Loucy (cell line): ENCODE data around the gene SLX4IP.

Source experiments
- EZH2phosphoT487 ChIP-seq: fragments of 200-600 bp; IDR thresholded peaks from 2 replicates; pipeline ENCODE4 v1.6.1; 2018; ENCODE audit warnings: antibody characterized with exemption, mild to moderate bottlenecking, moderate library complexity, borderline replicate concordance
- TF ChIP-seq, protein P1 (sequence below): fragments of 200-600 bp; sonication (generic); conservative IDR thresholded peaks from 2 replicates; pipeline ENCODE4 v1.5.1; 2014; ENCODE audit warnings: mild to moderate bottlenecking, antibody characterized with exemption, low read length

DNA sequence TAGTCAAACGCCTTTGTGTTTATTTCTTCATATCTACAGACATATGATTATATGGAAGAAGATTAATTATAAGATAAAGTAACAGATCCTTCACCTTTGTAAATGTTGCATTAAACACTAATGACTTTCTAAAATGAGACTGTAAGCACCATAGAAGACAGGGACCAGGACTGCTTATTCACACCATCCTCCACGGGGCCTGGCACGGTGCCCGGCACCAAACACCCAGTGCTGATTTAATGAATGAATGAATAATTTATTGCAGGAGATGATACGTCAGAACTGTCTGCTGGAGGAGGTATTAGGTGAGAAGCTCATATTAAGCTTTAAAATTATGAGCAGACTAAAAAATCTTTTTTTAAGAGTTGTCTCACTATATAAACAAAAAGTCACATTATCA, 88.3 kb downstream of the SLX4IP start:
- TF ChIP-seq, protein P1, sequence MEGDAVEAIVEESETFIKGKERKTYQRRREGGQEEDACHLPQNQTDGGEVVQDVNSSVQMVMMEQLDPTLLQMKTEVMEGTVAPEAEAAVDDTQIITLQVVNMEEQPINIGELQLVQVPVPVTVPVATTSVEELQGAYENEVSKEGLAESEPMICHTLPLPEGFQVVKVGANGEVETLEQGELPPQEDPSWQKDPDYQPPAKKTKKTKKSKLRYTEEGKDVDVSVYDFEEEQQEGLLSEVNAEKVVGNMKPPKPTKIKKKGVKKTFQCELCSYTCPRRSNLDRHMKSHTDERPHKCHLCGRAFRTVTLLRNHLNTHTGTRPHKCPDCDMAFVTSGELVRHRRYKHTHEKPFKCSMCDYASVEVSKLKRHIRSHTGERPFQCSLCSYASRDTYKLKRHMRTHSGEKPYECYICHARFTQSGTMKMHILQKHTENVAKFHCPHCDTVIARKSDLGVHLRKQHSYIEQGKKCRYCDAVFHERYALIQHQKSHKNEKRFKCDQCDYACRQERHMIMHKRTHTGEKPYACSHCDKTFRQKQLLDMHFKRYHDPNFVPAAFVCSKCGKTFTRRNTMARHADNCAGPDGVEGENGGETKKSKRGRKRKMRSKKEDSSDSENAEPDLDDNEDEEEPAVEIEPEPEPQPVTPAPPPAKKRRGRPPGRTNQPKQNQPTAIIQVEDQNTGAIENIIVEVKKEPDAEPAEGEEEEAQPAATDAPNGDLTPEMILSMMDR: no peak
- TF ChIP-seq EZH2phosphoT487: no peak
